DOHH2 (cell line): ENCODE results near the gene ADAMTSL1.

ENCODE experiments used
- H3F3A ChIP-seq: fragments of 200-600 bp; sonication (generic), shearing (Covaris generic); 2 replicates; pipeline ENCODE4 v1.6.0; 2016; ENCODE audit warnings: antibody characterized with exemption, mild to moderate bottlenecking; ENCODE audit not compliant: control insufficient read depth, insufficient read depth
- H3K27ac ChIP-seq: fragments of 200-600 bp; sonication (generic); 2 replicates; pipeline ENCODE4 v1.5.1; 2014; ENCODE audit warnings: low read depth, mild to moderate bottlenecking, low read length, moderate library complexity
- H3K27me3 ChIP-seq: fragments of 200-600 bp; sonication (generic); 2 replicates; pipeline ENCODE4 v1.6.1; 2014; ENCODE audit warnings: mild to moderate bottlenecking, low read length, mixed read lengths; ENCODE audit not compliant: control insufficient read depth
- H3K36me3 ChIP-seq: fragments of 200-600 bp; sonication (generic); 2 replicates; pipeline ENCODE4 v1.6.1; 2014; ENCODE audit warnings: mild to moderate bottlenecking, low read length, moderate library complexity, mixed read lengths; ENCODE audit not compliant: control insufficient read depth
- H3K4me1 ChIP-seq: fragments of 200-600 bp; sonication (generic); 2 replicates; pipeline ENCODE4 v1.6.1; 2014; ENCODE audit warnings: mild to moderate bottlenecking, low read length, mixed read lengths; ENCODE audit not compliant: control insufficient read depth
- H3K4me2 ChIP-seq: fragments of 200-600 bp; sonication (generic); 2 replicates; pipeline ENCODE4 v1.6.0; 2014; ENCODE audit warnings: mild to moderate bottlenecking, low read length, moderate library complexity
- H3K4me3 ChIP-seq: fragments of 200-600 bp; sonication (generic); 2 replicates; pipeline ENCODE4 v1.5.1; 2014; ENCODE audit warnings: mild to moderate bottlenecking, low read length, mixed read lengths
- H3K79me2 ChIP-seq: fragments of 200-600 bp; sonication (generic); 2 replicates; pipeline ENCODE4 v1.6.1; 2014; ENCODE audit warnings: mild to moderate bottlenecking, low read length, mixed read lengths; ENCODE audit not compliant: control insufficient read depth
- H3K9me2 ChIP-seq: fragments of 200-600 bp; sonication (generic); replicated peaks from 2 replicates; pipeline ENCODE4 v1.6.1; 2014; ENCODE audit warnings: mild to moderate bottlenecking, low read length, mixed read lengths; ENCODE audit not compliant: control insufficient read depth
- H3K9me3 ChIP-seq: fragments of 200-600 bp; sonication (generic); 2 replicates; pipeline ENCODE4 v1.6.1; 2014; ENCODE audit warnings: antibody characterized with exemption, low read length, mixed read lengths; ENCODE audit not compliant: control insufficient read depth, insufficient read depth
- H4K20me1 ChIP-seq: fragments of 200-600 bp; sonication (generic); 2 replicates; pipeline ENCODE4 v1.6.0; 2014; ENCODE audit warnings: low read depth, mild to moderate bottlenecking, antibody characterized with exemption, low read length, moderate library complexity; ENCODE audit not compliant: control insufficient read depth, insufficient read depth
- CTCF ChIP-seq: fragments of 200-600 bp; sonication (generic); IDR thresholded peaks from one replicate; pipeline ENCODE4 v1.5.1; 2014; ENCODE audit warnings: antibody characterized with exemption, mild to moderate bottlenecking, low read depth, low read length; ENCODE audit not compliant: poor library complexity, severe bottlenecking
- EZH2phosphoT487 ChIP-seq: fragments of 200-600 bp; sonication (generic); IDR thresholded peaks from 2 replicates; pipeline ENCODE4 v1.6.1; 2017; ENCODE audit warnings: borderline replicate concordance, mild to moderate bottlenecking, antibody characterized with exemption, low read length, moderate library complexity, mixed read lengths

Gene ADAMTSL1

GRCh38 chr9:18754537-18754936 is 280.6 kb downstream of the ADAMTSL1 start:
- no peak for TF ChIP-seq EZH2phosphoT487
- TF ChIP-seq CTCF: no peak
- H3K4me1 ChIP-seq: no peaks in the 10 kb centered on the region
- no peaks in the 10 kb centered on the region for H4K20me1 ChIP-seq
- no peak overlapping the region for H3K27ac ChIP-seq
- H3K9me3 ChIP-seq: no peaks in the 10 kb centered on the region
- H3K36me3 ChIP-seq: no peaks in the 10 kb centered on the region
- H3K79me2 ChIP-seq: no peaks in the 10 kb centered on the region
- no peaks in the 10 kb centered on the region for H3K27me3 ChIP-seq
- H3K4me2 ChIP-seq: no peak overlapping the region
- H3K9me2 ChIP-seq: no peaks in the 10 kb centered on the region
- no peak overlapping the region for H3K4me3 ChIP-seq
- H3F3A ChIP-seq: no peaks in the 10 kb centered on the region

- Histone ChIP-seq H3F3A (no peaks in the 10 kb centered on the region), H3K4me1 (no peaks in the 10 kb centered on the region), H3K36me3 (no peaks in the 10 kb centered on the region), H3K4me3 (no peak overlapping the region), H3K27ac (no peak overlapping the region), H3K9me3 (no peaks in the 10 kb centered on the region), H3K27me3 (no peaks in the 10 kb centered on the region), H3K4me2 (no peak overlapping the region), H3K79me2 (no peaks in the 10 kb centered on the region), H3K9me2 (no peaks in the 10 kb centered on the region), H4K20me1 (no peaks in the 10 kb centered on the region)
- TF ChIP-seq CTCF (no peak), EZH2phosphoT487 (no peak)
Measured at GRCh38 chr9:18755263-18755662, 281.3 kb downstream of the ADAMTSL1 start.

- H3K36me3 ChIP-seq: no peaks in the 10 kb centered on the region
- H3K9me3 ChIP-seq: no peaks in the 10 kb centered on the region
- H3K4me1 ChIP-seq: no peaks in the 10 kb centered on the region
- H3K4me2 ChIP-seq: no peak overlapping the region
- no peaks in the 10 kb centered on the region for H3K79me2 ChIP-seq
- H3F3A ChIP-seq: no peaks in the 10 kb centered on the region
- no peaks in the 10 kb centered on the region for H3K9me2 ChIP-seq
- no peaks in the 10 kb centered on the region for H4K20me1 ChIP-seq
- no peaks in the 10 kb centered on the region for H3K27me3 ChIP-seq
- H3K27ac ChIP-seq: no peak overlapping the region
- no peak for TF ChIP-seq EZH2phosphoT487
- no peak for TF ChIP-seq CTCF
- H3K4me3 ChIP-seq: no peak overlapping the region
Measured at GRCh38 chr9:18756712-18757125, 282.8 kb downstream of the ADAMTSL1 start.

- Histone ChIP-seq H3K79me2 (no peaks in the 10 kb centered on the region), H3K4me1 (no peaks in the 10 kb centered on the region), H3K27me3 (no peaks in the 10 kb centered on the region), H3F3A (no peaks in the 10 kb centered on the region), H3K36me3 (no peaks in the 10 kb centered on the region), H3K9me3 (no peaks in the 10 kb centered on the region), H3K9me2 (no peaks in the 10 kb centered on the region), H3K4me2 (no peak overlapping the region), H3K27ac (no peak overlapping the region), H3K4me3 (no peak overlapping the region), H4K20me1 (no peaks in the 10 kb centered on the region)
- no peak for TF ChIP-seq CTCF
- TF ChIP-seq EZH2phosphoT487: no peak
Measured at GRCh38 chr9:18759827-18760226, 285.9 kb downstream of the ADAMTSL1 start.
